Measurements from ENCODE around the gene LPP. TPM values are rescaled to one million over a fixed set of nuclear protein-coding genes. Genes with fewer than 3 reads are reported as not detected.
A peak's percentile ranks its signal among the peaks of the same experiment; 100 is the strongest.

Gene LPP
- polyA plus RNA-seq, 2 of the 4 experiments (the other 2 are of a cell fraction) = 11.0 to 30.8 TPM

GRCh38 chr3:188229177-188229576 lies 75.2 kb downstream of the LPP start:
- DNase-seq (ENCODE audit: low read depth in 1 of 2, low spot score in 1 of 2) = no peak
- Histone ChIP-seq H3K4me3 (no peak overlapping the region), H3K4me1 (peaks cover 26% of the 10 kb centered on the region), H3K9me3 (peaks cover 3% of the 10 kb centered on the region; the same call in 1 of the 3 replicates), H3K27ac (no peak overlapping the region), H3K4me2 (no peak overlapping the region)
- TF ChIP-seq SMC3 (IDR thresholded peaks at IDR 0.05) = no peak
- 95% methylated on average over 7 of the region's 7 CpGs for WGBS (ENCODE audit: missing lambda C conversion rate)
- ChIA-PET CTCF (interaction anchor here (0.9 kb wide), 1 partner anchor 488 kb away, joined by 3 read pairs; no protein-coding TSS in a partner anchor), POLR2A (no interaction called here)
- no peak for FAIRE-seq
- ATAC-seq = no peak

GRCh38 chr3:188229726-188230125 lies 75.8 kb downstream of the LPP start:
- ChIA-PET CTCF (interaction anchor here (0.5 to 1.1 kb wide), 3 partner anchors 12 to 489 kb away, joined by 3 to 4 read pairs (median 3); no protein-coding TSS in a partner anchor), POLR2A (no interaction called here)
- TF ChIP-seq KDM1A (IDR thresholded peaks at IDR 0.05; ENCODE audit: low read depth) (no peak), GATA3 (IDR thresholded peaks at IDR 0.05; ENCODE audit: borderline replicate concordance) (no peak), ZC3H11A (IDR thresholded peaks at IDR 0.05) (no peak), HEYL (CRISPR knock-in tag; IDR thresholded peaks at IDR 0.05) (no peak), EHF (CRISPR knock-in tag; IDR thresholded peaks at IDR 0.05) (no peak), RARB (CRISPR knock-in tag; IDR thresholded peaks at IDR 0.05) (no peak), HMGXB4 (CRISPR knock-in tag; IDR thresholded peaks at IDR 0.05; ENCODE audit: borderline replicate concordance) (no peak), EP300 (IDR thresholded peaks at IDR 0.05) (no peak), SMC3 (IDR thresholded peaks at IDR 0.05) (no peak), POLR2AphosphoS2 (conservative IDR thresholded peaks at IDR 0.05; ENCODE audit: low read length) (no peak), SREBF2 (IDR thresholded peaks at IDR 0.05) (no peak), BHLHE40 (IDR thresholded peaks at IDR 0.05; ENCODE audit: low read depth, low read length) (no peak), HOXB5 (CRISPR knock-in tag; IDR thresholded peaks at IDR 0.05) (no peak), CEBPB (IDR thresholded peaks at IDR 0.05) (no peak), PBX3 (IDR thresholded peaks at IDR 0.05) (no peak), CBX2 (IDR thresholded peaks at IDR 0.05; ENCODE audit: borderline replicate concordance, low read depth) (no peak), RNF2 (IDR thresholded peaks at IDR 0.05; ENCODE audit: borderline replicate concordance, low read depth) (no peak), ZNF302 (CRISPR knock-in tag; IDR thresholded peaks at IDR 0.05) (no peak)
- WGBS (ENCODE audit: missing lambda C conversion rate) = 100% methylated on average over 2 of the region's 2 CpGs
- H3K4me1 ChIP-seq = peaks cover 30% of the 10 kb centered on the region
- H3K4me3 ChIP-seq = no peak overlapping the region
- FAIRE-seq (no peak), ATAC-seq (no peak), DNase-seq (ENCODE audit: low read depth in 1 of 2, low spot score in 1 of 2) (no peak)
- peaks cover 3% of the 10 kb centered on the region; the same call in 1 of the 3 replicates for H3K9me3 ChIP-seq
- H3K27ac ChIP-seq = no peak overlapping the region
- no peak overlapping the region for H3K4me2 ChIP-seq

GRCh38 chr3:188230962-188231361 lies 77.0 kb downstream of the LPP start:
- ChIA-PET POLR2A (no interaction called here), CTCF (interaction anchor here (1.6 kb wide), 1 partner anchor 492 kb away, joined by 7 read pairs; no protein-coding TSS in a partner anchor)
- TF ChIP-seq POLR2A (IDR thresholded peaks at IDR 0.05; ENCODE audit: low read length) = no peak
- TF ChIP-seq FOSL2 (IDR thresholded peaks at IDR 0.05) = no peak
- peak; percentile 21; the same call in 1 of the 2 replicates for TF ChIP-seq FOSL2 (CRISPR knock-in tag; IDR thresholded peaks at IDR 0.05)
- TF ChIP-seq CTCF (IDR thresholded peaks at IDR 0.05) = no peak
- no peak overlapping the region for H3K4me3 ChIP-seq
- FAIRE-seq (no peak), DNase-seq (ENCODE audit: low read depth in 1 of 2, low spot score in 1 of 2) (no peak), ATAC-seq (peak; percentile 59 to 74; a peak in 4 of 6 replicates)
- peak overlapping the region in 1 of 2 experiments; percentile 18; a peak in 1 of 6 replicates for H3K27ac ChIP-seq
- H3K9me3 ChIP-seq = peaks cover 3% of the 10 kb centered on the region; the same call in 1 of the 3 replicates
- H3K4me1 ChIP-seq = peaks cover 42% of the 10 kb centered on the region
- H3K4me2 ChIP-seq = no peak overlapping the region
- 50% methylated on average over 5 of the region's 5 CpGs for WGBS (ENCODE audit: missing lambda C conversion rate)
